Astrocyte (in vitro differentiated cells and primary cell): ENCODE data around the gene ARFIP1. TPM values are rescaled to one million over a fixed set of nuclear protein-coding genes. Genes with fewer than 3 reads are reported as not detected.

Source experiments
- DNase-seq: peaks from one replicate; pipeline ENCODE4 v3.0.0-alpha.2; 2010; ENCODE audit warnings: low read depth
- FAIRE-seq: peaks from 2 replicates; lab custom pipeline; 2011; peaks lifted over from hg19 to GRCh38; lab: Jason Lieb, UNC
- H2AFZ ChIP-seq: 2 replicates; pipeline ENCODE4 v1.6.0; 2012; ENCODE audit warnings: low read depth, low read length, inconsistent platforms
- H3K27ac ChIP-seq: 2 replicates; pipeline ENCODE4 v1.5.1; 2011; ENCODE audit warnings: low read depth, low read length, inconsistent platforms
- H3K27me3 ChIP-seq: 2 replicates; pipeline ENCODE4 v1.6.0; 2011; ENCODE audit warnings: low read length, inconsistent platforms; ENCODE audit not compliant: insufficient read depth
- H3K36me3 ChIP-seq: 2 replicates; pipeline ENCODE4 v1.5.1; 2011; ENCODE audit warnings: low read length, inconsistent platforms; ENCODE audit not compliant: insufficient read depth
- H3K4me1 ChIP-seq: 2 replicates; pipeline ENCODE4 v1.5.1; 2011; ENCODE audit warnings: low read length, inconsistent platforms; ENCODE audit not compliant: insufficient read depth
- H3K4me2 ChIP-seq: 2 replicates; pipeline ENCODE4 v1.6.0; 2012; ENCODE audit warnings: low read length, inconsistent platforms
- H3K4me3 ChIP-seq: 2 replicates; pipeline ENCODE4 v1.5.1; 2011; ENCODE audit warnings: low read depth, mild to moderate bottlenecking, low read length, inconsistent platforms; ENCODE audit not compliant: insufficient read depth
- H3K79me2 ChIP-seq: 2 replicates; pipeline ENCODE4 v1.6.0; 2012; ENCODE audit warnings: mild to moderate bottlenecking, low read length, inconsistent platforms; ENCODE audit not compliant: insufficient read depth
- H3K9ac ChIP-seq: 2 replicates; pipeline ENCODE4 v1.6.0; 2012; ENCODE audit warnings: mild to moderate bottlenecking, low read length, inconsistent platforms
- H3K9me3 ChIP-seq: 2 replicates; pipeline ENCODE4 v1.5.1; 2012; ENCODE audit warnings: low read depth, mild to moderate bottlenecking, low read length, inconsistent platforms; ENCODE audit not compliant: insufficient read depth
- H4K20me1 ChIP-seq: 2 replicates; pipeline ENCODE4 v1.6.0; 2012; ENCODE audit warnings: low read length, inconsistent platforms; ENCODE audit not compliant: insufficient read depth
- H3K27ac Mint-ChIP-seq: one replicate; pipeline ENCODE4 v1.8.0; 2021; ENCODE audit warnings: mild to moderate bottlenecking, mixed read lengths; ENCODE audit not compliant: unreplicated experiment
- H3K27me3 Mint-ChIP-seq: one replicate; pipeline ENCODE4 v1.8.0; 2021; ENCODE audit warnings: low read depth, mixed read lengths; ENCODE audit not compliant: unreplicated experiment
- H3K36me3 Mint-ChIP-seq: one replicate; pipeline ENCODE4 v1.8.0; 2021; ENCODE audit warnings: low read depth, mixed read lengths; ENCODE audit not compliant: unreplicated experiment
- H3K4me1 Mint-ChIP-seq: one replicate; pipeline ENCODE4 v1.8.0; 2021; ENCODE audit warnings: low read depth, mixed read lengths; ENCODE audit not compliant: unreplicated experiment
- H3K4me3 Mint-ChIP-seq: one replicate; pipeline ENCODE4 v1.8.0; 2021; ENCODE audit warnings: mild to moderate bottlenecking, moderate library complexity, mixed read lengths; ENCODE audit not compliant: unreplicated experiment
- H3K9me3 Mint-ChIP-seq: one replicate; pipeline ENCODE4 v1.8.0; 2021; ENCODE audit warnings: mild to moderate bottlenecking, mixed read lengths; ENCODE audit not compliant: unreplicated experiment
- EZH2 ChIP-seq: IDR thresholded peaks from 2 replicates; pipeline ENCODE4 v1.6.1; 2012; ENCODE audit warnings: mild to moderate bottlenecking, low read length, inconsistent platforms; ENCODE audit not compliant: insufficient read depth
- total RNA-seq: library from RNA; stranded (reverse); gene quantifications from 2 replicates; pipeline ENCODE4 v1.2.1, GENCODE V29; 2021
- TF ChIP-seq, protein P1 (sequence below): IDR thresholded peaks from 2 replicates; pipeline ENCODE4 v1.5.1; 2011; ENCODE audit warnings: low read depth, mild to moderate bottlenecking, inconsistent platforms, low read length, moderate library complexity; ENCODE audit not compliant: insufficient read depth

Gene ARFIP1
- total RNA-seq, 1 donor from 2014 or later: 30.7 TPM

GRCh38 chr4:152945639-152946038 lies 165.9 kb downstream of the ARFIP1 start:
- H3K4me1 ChIP-seq: peaks cover 3% of the 10 kb centered on the region
- no peak overlapping the region for H3K9ac ChIP-seq
- H3K79me2 ChIP-seq: no peaks in the 10 kb centered on the region
- no peak overlapping the region for H3K4me2 ChIP-seq
- peaks cover 8% of the 10 kb centered on the region for H3K4me1 Mint-ChIP-seq
- no peak overlapping the region for H3K4me3 ChIP-seq
- no peak for DNase-seq
- TF ChIP-seq, protein P1, sequence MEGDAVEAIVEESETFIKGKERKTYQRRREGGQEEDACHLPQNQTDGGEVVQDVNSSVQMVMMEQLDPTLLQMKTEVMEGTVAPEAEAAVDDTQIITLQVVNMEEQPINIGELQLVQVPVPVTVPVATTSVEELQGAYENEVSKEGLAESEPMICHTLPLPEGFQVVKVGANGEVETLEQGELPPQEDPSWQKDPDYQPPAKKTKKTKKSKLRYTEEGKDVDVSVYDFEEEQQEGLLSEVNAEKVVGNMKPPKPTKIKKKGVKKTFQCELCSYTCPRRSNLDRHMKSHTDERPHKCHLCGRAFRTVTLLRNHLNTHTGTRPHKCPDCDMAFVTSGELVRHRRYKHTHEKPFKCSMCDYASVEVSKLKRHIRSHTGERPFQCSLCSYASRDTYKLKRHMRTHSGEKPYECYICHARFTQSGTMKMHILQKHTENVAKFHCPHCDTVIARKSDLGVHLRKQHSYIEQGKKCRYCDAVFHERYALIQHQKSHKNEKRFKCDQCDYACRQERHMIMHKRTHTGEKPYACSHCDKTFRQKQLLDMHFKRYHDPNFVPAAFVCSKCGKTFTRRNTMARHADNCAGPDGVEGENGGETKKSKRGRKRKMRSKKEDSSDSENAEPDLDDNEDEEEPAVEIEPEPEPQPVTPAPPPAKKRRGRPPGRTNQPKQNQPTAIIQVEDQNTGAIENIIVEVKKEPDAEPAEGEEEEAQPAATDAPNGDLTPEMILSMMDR: no peak
- TF ChIP-seq EZH2: no peak
- no peaks in the 10 kb centered on the region for H3K9me3 ChIP-seq
- no peak overlapping the region for H2AFZ ChIP-seq
- peaks cover 4% of the 10 kb centered on the region for H3K27me3 ChIP-seq
- H3K27ac Mint-ChIP-seq: no peak overlapping the region
- FAIRE-seq: no peak
- H3K4me3 Mint-ChIP-seq: no peak overlapping the region
- no peaks in the 10 kb centered on the region for H3K9me3 Mint-ChIP-seq
- H3K27ac ChIP-seq: no peak overlapping the region
- no peaks in the 10 kb centered on the region for H4K20me1 ChIP-seq
- H3K36me3 Mint-ChIP-seq: no peaks in the 10 kb centered on the region
- H3K27me3 Mint-ChIP-seq: peaks cover 2% of the 10 kb centered on the region
- H3K36me3 ChIP-seq: no peaks in the 10 kb centered on the region

DNA sequence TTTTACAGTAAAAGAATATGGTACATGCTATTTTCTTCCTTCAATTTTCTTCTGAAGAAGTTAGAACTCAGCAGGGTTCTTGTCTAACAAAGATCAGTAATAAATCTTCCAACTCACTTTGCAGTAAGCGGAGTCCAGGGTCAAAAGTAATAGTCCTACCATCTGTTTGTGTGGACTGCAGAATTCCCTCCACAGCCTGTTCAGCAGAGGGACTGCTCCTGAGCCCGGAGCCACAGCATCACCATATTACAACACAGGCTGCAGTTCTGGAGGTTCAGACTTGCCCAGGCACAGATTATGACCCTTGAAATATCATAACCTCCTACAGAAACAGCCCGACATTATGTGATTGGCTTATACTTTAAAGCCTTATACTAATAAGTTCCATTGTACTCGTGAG lies 166.7 kb downstream of the ARFIP1 start:
- FAIRE-seq: no peak
- H3K4me2 ChIP-seq: no peak overlapping the region
- H3K4me3 ChIP-seq: no peak overlapping the region
- TF ChIP-seq EZH2: no peak
- TF ChIP-seq, protein P1: no peak
- no peak overlapping the region for H3K9ac ChIP-seq
- H3K9me3 Mint-ChIP-seq: no peaks in the 10 kb centered on the region
- no peaks in the 10 kb centered on the region for H3K9me3 ChIP-seq
- H3K27ac Mint-ChIP-seq: no peak overlapping the region
- no peak overlapping the region for H3K4me3 Mint-ChIP-seq
- no peaks in the 10 kb centered on the region for H3K79me2 ChIP-seq
- no peak overlapping the region for H2AFZ ChIP-seq
- peaks cover 4% of the 10 kb centered on the region for H3K27me3 ChIP-seq
- no peak overlapping the region for H3K27ac ChIP-seq
- H4K20me1 ChIP-seq: no peaks in the 10 kb centered on the region
- no peaks in the 10 kb centered on the region for H3K36me3 Mint-ChIP-seq
- no peaks in the 10 kb centered on the region for H3K36me3 ChIP-seq
- peaks cover 2% of the 10 kb centered on the region for H3K27me3 Mint-ChIP-seq
- peaks cover 11% of the 10 kb centered on the region for H3K4me1 Mint-ChIP-seq
- no peak for DNase-seq
- H3K4me1 ChIP-seq: peaks cover 5% of the 10 kb centered on the region

DNA sequence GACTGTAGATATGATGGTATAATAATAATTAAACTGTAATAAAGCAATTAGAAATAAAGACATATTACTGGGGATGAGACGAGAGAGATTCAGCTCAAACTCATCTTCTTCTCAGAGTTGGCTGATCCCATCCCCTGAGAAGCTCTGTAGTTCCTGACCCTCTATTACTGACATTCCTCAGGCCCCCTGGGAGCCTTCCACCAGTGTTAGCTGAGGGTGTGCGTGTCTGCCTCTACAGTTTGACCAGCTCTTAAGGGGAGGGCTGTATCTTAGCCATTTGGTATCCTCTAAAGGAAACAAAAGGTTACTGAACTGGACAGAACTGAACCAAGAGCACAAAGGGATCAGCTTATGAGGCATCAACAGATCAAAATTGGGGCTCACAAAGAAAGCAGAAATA lies 167.6 kb downstream of the ARFIP1 start:
- no peak overlapping the region for H3K4me3 Mint-ChIP-seq
- H3K9ac ChIP-seq: no peak overlapping the region
- no peak overlapping the region for H3K4me2 ChIP-seq
- no peaks in the 10 kb centered on the region for H3K9me3 ChIP-seq
- no peak overlapping the region for H3K27ac ChIP-seq
- DNase-seq (no peak), FAIRE-seq (no peak)
- H3K27me3 ChIP-seq: peaks cover 4% of the 10 kb centered on the region
- TF ChIP-seq EZH2: no peak
- TF ChIP-seq, protein P1: no peak
- no peaks in the 10 kb centered on the region for H3K36me3 ChIP-seq
- H3K36me3 Mint-ChIP-seq: no peaks in the 10 kb centered on the region
- no peak overlapping the region for H3K27ac Mint-ChIP-seq
- peaks cover 15% of the 10 kb centered on the region for H3K4me1 Mint-ChIP-seq
- peaks cover 8% of the 10 kb centered on the region for H3K4me1 ChIP-seq
- no peaks in the 10 kb centered on the region for H4K20me1 ChIP-seq
- H3K4me3 ChIP-seq: no peak overlapping the region
- no peak overlapping the region for H2AFZ ChIP-seq
- no peaks in the 10 kb centered on the region for H3K27me3 Mint-ChIP-seq
- H3K9me3 Mint-ChIP-seq: no peaks in the 10 kb centered on the region
- H3K79me2 ChIP-seq: no peaks in the 10 kb centered on the region
